A204.1 (cell line): Measurements from ENCODE around the gene PDK2.

Source experiments
- FAIRE-seq: peaks from 2 replicates; lab custom pipeline; 2012; peaks lifted over from hg19 to GRCh38; lab: Jason Lieb, UNC

PDK2 gene

DNA sequence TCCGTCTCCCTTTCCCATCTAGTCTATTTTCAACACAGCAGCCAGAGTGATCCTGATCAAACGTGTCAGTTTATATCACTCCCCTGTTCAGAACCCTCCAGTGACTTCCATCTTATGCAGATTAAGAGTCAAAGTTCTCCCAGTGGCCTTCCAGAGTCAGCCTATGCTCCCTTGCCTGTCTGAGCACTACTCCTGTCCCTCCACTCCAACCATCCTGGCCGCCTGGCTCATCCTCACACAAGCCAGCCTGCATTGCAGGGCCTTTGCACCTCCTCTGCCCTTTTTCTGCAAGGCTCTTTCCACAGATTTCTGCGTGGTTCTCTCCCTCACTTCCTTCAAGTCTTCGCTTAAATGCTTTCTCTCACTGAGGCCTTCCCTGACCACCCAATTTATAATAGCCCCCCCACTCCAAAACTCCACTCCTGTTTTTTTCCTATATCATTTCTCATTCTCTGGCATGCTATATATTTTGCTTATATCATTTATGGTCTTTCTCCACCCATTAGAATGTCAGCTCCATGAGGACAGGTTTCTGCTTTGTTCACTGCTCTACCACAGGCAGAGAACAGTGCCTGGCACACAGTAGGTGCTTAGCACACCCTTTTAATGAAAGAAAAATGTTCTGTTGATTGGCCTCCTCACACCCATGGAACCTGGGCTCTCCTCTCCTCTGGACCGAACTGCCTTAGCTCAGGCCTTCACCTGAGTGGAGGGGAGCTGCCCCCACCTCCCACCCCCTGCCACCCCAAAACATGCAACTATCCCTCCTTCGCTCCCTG lies 25.5 kb downstream of the PDK2 start:
- FAIRE-seq: no peak

DNA sequence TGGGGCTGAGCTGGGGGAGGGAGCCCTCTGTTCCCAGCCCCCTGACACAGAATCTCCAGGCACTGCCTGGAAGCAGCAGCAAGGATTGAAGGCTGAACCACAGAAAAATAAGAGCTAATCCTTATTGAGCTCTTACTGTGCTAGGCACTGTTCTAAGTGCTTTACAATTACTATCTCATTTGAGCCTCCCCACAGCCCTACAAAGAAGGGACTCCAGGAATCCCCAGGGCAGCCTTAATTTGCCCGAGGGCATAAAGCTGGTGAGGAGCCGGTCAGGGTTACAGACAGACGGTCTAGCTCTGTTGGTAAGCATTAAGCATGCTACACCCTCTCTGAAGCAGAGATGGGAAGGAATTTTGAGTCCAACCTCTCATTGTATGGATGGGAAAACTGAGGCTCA lies 27.8 kb downstream of the PDK2 start:
- no peak for FAIRE-seq

GRCh38 chr17:50123649-50124349 lies 28.6 kb downstream of the PDK2 start:
- FAIRE-seq: no peak

GRCh38 chr17:50125420-50125997 lies 30.4 kb downstream of the PDK2 start:
- FAIRE-seq: no peak

DNA sequence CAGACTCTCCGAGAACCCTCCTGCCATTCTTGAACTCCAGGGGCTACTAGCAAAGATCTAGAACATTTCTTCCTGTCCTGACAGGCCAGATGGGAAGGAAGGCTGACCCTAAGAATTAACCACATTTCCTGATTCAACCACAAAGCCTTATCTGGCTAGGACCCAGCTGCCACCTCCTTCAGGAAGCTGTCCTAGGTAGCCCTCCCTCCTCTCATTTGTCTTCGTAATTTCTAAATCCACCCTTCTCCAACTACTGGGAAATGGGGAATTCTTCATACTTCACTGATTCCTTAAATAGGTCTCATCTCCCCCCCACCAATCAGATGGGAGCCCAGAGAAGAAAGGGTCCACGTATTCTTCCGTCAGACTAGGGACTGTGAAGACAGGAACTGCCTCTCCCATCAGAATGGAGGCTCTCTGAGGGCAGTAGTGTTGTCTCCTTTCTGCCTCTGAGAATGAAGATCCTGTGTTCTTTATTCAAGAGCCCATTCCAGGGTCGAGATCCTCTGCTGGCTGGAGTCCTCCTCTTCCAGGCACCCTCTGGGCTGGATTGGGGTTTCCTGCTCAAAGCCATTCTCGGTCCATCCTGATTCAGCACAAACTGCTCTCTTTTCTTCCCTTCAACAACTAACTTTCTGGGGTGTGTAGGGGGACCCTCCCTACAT lies 32.7 kb downstream of the PDK2 start:
- no peak for FAIRE-seq

- FAIRE-seq: no peak
Observed at GRCh38 chr17:50128441-50129352, 33.5 kb downstream of the PDK2 start.

DNA sequence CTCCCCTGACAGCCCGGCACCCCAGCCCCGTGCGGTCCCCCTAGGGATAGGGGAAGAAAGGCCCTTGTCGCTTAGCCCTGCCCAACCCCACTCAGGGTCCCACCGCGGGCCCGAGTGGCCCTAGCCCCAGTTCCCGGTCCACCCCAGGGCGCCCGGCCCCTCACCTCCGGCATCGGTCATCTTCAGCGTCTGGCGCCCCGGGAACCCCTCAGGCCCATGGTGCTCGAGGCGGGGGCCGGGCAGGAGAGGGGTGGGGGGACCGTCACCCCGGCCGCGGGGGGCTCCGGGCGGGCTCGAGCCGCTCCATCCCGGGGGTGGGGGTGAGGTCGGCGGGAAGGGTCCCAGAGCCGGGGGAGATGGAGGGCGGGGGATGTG lies 34.2 kb downstream of the PDK2 start:
- FAIRE-seq: no peak

DNA sequence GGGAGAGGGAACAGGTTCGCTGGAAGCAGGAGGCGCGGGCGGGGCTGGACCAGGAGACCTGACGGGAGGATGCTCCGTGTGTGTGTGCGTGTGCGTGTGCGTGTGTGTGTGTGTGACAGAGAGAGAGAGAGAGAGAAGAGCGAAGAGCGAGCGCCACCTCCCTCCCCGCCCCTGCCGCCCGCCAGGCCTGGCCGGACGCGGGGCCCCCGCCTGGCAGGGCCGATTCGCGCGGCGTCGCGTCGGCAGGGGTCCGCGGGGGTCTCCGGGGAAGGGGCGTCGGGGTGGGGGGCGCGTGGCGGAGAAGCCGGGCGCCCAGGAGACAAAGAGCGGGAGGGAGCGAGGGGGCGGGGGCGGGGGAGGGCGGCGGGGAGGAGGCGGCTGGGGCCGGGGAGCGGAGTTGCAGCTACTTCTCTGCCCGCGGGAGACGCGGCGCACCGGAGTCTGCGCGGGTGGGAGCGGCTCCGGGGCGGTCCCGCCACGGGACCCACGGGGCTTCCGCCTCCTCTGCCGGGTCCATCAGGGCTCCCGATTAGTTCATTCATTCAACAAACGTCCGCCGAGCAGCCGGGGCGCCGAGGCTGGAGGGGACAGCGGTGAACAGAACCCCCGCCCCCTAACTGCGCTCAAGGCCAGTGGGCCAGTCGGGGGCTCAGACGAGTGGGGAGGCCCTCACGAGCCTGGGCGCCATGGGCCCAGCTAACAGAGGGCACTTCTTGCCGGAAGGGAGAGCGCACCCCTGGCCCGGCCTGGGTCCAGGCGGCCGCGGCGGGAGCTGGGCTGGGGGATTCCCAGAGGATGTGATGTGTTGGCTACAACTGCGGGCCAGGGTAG lies 34.8 kb downstream of the PDK2 start, which contains the start of gene SAMD14:
SAMD14 (minus strand) TSS at position 433 of the 831 bp plus-strand sequence. CDS start 5,201 bp downstream, outside the sequence.
- no peak for FAIRE-seq

GRCh38 chr17:50130559-50131305 lies 35.6 kb downstream of the PDK2 start:
- no peak for FAIRE-seq

- FAIRE-seq: no peak
Observed at GRCh38 chr17:50132104-50132794, 37.1 kb downstream of the PDK2 start.

DNA sequence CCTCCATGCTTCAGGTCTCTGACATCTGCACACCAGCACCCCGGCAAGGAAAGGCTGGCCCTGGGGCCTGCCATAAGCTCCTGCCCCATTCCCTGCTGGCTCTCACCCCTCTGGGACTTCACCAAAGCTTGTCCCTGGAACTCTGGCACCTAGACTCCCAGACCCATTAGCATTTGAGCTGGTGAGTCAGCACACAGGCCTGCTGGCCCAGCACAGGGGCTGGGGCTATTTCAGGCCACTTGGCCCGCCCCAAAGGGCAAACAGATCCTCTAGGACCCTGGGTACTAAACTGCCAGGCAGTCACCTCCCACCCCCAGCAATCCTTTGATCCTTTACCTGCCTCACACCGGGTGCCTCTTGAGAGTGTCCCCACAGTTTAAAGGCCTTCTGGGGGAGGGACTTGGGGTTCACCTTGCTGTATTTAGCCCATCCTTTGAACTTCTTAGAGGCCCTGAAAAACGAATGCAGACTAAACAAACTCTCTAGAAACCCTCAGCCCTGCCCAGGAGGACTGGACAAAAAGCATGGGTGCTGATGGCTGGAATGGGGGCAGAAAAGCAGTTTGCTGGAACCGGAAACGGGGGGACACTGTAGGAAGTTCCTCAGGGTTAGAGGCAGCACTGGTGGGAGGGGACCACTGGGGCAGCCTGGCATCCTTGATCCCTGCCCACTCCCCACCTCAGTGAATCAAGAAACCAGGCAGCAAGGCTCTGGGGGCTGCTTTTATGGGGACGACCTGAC lies 38.0 kb downstream of the PDK2 start:
- FAIRE-seq: no peak

- FAIRE-seq: no peak
Observed at GRCh38 chr17:50133769-50134099, 38.6 kb downstream of the PDK2 start.

GRCh38 chr17:50134206-50135110 lies 39.3 kb downstream of the PDK2 start:
- no peak for FAIRE-seq

DNA sequence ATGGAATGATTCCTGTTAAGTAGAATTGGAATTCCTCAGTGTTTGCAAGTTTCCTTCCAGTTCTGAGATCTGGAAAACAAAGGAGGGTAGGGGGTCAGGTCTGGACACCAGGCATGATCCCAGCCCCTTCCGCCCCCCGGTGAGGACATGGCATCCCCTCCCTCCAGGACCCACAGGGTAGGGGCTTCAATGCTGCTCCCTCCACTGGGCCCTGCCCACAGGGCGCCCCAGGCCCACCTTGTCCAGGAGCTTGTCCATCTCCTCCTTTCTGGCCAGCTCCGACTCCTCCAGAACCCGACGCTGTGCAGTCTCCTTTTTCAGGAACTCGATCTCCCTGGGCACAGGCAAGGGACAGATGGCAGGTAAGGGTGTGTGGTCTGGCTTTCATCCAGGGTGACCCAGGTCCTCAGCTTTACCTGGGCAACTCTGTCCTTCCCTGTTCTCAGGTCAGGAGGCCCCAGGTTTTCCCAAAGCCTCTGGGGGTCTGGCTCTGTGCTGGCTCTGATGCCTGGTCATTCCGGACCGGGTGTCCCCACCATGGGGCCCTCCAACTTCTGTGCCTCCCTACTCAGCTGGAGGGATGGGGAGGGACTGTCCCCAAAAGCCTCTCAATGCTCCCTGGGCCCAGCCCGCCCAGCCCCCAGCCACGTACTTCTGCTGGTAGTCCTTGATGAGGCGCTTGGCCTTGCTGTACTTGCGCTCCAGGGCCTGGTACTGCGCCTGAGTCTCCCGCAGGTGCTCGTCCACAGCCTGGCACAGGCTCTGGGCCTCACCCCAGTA lies 40.4 kb downstream of the PDK2 start:
- FAIRE-seq: no peak

DNA sequence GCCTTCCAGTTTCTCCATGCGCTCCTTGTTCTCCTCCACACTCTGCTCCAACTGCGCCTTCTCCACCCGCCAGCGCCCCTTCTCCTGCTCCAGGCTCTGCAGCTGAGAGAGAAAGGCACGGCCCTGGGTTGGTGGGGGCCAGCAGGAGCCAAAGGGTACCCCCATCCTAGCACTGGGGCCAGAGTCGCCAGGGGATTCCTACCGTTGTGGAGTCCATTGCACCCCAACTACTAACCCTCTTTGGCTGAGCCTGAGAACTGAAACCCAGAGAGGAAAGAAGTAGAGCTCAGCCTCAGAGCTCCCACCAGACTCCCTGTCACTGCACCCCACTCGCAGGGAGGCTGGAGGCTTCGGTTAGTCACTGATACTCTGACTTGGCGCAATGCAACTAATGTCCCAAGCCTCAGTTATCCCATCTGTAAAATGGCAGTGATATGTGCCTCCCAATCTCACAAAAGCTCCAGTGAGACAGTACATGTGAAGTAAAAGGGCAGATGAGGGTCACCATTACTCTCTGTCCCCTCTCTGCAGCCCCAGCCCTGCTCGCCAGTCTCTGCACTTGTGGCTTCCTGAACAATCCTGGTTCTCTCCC lies 41.0 kb downstream of the PDK2 start:
- FAIRE-seq: no peak

GRCh38 chr17:50137042-50137441 lies 41.9 kb downstream of the PDK2 start:
- FAIRE-seq: no peak
